ENCODE results near the gene PTPN6. TPM values are rescaled to one million over a fixed set of nuclear protein-coding genes. Genes with fewer than 3 reads are reported as not detected.

Gene PTPN6
- total RNA-seq, 2 donors from 2014 or later, result 35.7 to 68.0 TPM

DNA sequence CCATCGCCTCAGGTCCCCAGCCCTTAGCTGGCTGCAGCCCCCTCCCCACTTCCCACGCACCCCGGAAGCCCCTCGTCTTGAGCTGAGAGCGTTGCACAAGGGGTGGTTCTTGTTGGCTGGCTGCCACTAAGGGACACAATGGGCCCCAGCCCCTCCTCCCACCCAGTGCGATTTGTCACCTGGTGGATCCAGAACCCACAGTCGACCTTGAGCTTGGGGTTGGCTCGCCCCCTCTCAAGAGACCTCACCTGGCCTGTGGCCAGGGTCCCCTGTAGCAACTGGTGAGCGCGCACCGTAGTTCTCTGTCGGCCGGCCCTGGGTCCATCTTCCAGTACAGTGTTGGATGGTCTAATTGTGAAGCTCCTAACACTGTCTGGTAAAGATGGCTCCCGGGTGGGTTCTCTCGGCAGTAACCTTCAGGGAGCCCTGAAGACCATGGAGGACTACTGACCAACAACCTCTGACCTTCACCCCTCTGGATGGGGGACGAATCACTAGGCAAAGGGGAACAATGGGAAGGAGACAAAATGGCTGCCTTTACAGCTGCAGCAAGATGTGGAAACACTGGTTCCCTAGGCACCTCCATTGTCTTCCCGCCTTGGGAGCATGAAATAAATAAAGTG, 12.7 kb downstream of the PTPN6 start:
- H3K9me3 Mint-ChIP-seq, result no peaks in the 10 kb centered on the region
- TF ChIP-seq CTCF (conservative IDR thresholded peaks at IDR 0.05), result no peak
- H3K36me3 ChIP-seq (ENCODE audit: control insufficient read depth, insufficient read depth, low read length), result peaks cover 47% of the 10 kb centered on the region
- H3K9ac ChIP-seq (ENCODE audit: extremely low read depth, low read length, poor library complexity, severe bottlenecking), result no peak overlapping the region
- no peak overlapping the region for H3K4me3 ChIP-seq (ENCODE audit: low read length)
- H3K4me3 Mint-ChIP-seq, result peak overlapping the region; percentile 98
- H3K27me3 ChIP-seq (ENCODE audit: control insufficient read depth, insufficient read depth, low read length, poor library complexity, severe bottlenecking), result no peaks in the 10 kb centered on the region
- H3K27ac ChIP-seq (ENCODE audit: low read depth, low read length), result peak overlapping the region; percentile 1
- 91 to 99% methylated on average over 10 to 17 of the region's 17 CpGs for WGBS, 2 experiments (ENCODE audit: insufficient coverage in 1 of 2, insufficient read length in 1 of 2)
- H3K27ac Mint-ChIP-seq, result peak overlapping the region; percentile 99
- DNase-seq, result peak; percentile 74
- H3K4me1 ChIP-seq (ENCODE audit: control insufficient read depth, insufficient read depth, low read length), result peaks cover 4% of the 10 kb centered on the region
- H3K4me1 Mint-ChIP-seq, result peaks cover 56% of the 10 kb centered on the region
- H3K36me3 Mint-ChIP-seq (ENCODE audit: low read depth), result peaks cover 56% of the 10 kb centered on the region
- H3K9me3 ChIP-seq (ENCODE audit: control insufficient read depth, low read length), result no peaks in the 10 kb centered on the region
- no peaks in the 10 kb centered on the region for H3K27me3 Mint-ChIP-seq (ENCODE audit: insufficient read depth)

GRCh38 chr12:6964605-6965025, 13.5 kb downstream of the PTPN6 start:
- no peak overlapping the region for H3K9ac ChIP-seq (ENCODE audit: extremely low read depth, low read length, poor library complexity, severe bottlenecking)

GRCh38 chr12:6965026-6965661, 14.0 kb downstream of the PTPN6 start:
- TF ChIP-seq CTCF (conservative IDR thresholded peaks at IDR 0.05), result peak; percentile 100
- peak; percentile 98 for DNase-seq
- Histone ChIP-seq H3K9ac (ENCODE audit: extremely low read depth, low read length, poor library complexity, severe bottlenecking) (no peak overlapping the region), H3K27ac (ENCODE audit: low read depth, low read length) (peak overlapping the region; percentile 29), H3K9me3 (ENCODE audit: control insufficient read depth, low read length) (no peaks in the 10 kb centered on the region), H3K27me3 (ENCODE audit: control insufficient read depth, insufficient read depth, low read length, poor library complexity, severe bottlenecking) (no peaks in the 10 kb centered on the region), H3K36me3 (ENCODE audit: control insufficient read depth, insufficient read depth, low read length) (peaks cover 52% of the 10 kb centered on the region), H3K4me3 (ENCODE audit: low read length) (no peak overlapping the region), H3K4me1 (ENCODE audit: control insufficient read depth, insufficient read depth, low read length) (peaks cover 10% of the 10 kb centered on the region)
- Mint-ChIP-seq H3K27ac (peak overlapping the region; percentile 99), H3K9me3 (no peaks in the 10 kb centered on the region), H3K36me3 (ENCODE audit: low read depth) (peaks cover 58% of the 10 kb centered on the region), H3K27me3 (ENCODE audit: insufficient read depth) (no peaks in the 10 kb centered on the region), H3K4me3 (peak overlapping the region; percentile 98), H3K4me1 (peaks cover 63% of the 10 kb centered on the region)
- WGBS, 2 experiments (ENCODE audit: insufficient coverage in 1 of 2, insufficient read length in 1 of 2), result 55 to 59% methylated on average over 8 to 12 of the region's 12 CpGs

More at GRCh38 chr12:6964605-6965025, 13.5 kb downstream of the PTPN6 start:
- Histone ChIP-seq H3K9me3 (ENCODE audit: control insufficient read depth, low read length) (no peaks in the 10 kb centered on the region), H3K27ac (ENCODE audit: low read depth, low read length) (peak overlapping the region; percentile 29), H3K4me1 (ENCODE audit: control insufficient read depth, insufficient read depth, low read length) (peaks cover 10% of the 10 kb centered on the region), H3K36me3 (ENCODE audit: control insufficient read depth, insufficient read depth, low read length) (peaks cover 52% of the 10 kb centered on the region), H3K4me3 (ENCODE audit: low read length) (no peak overlapping the region), H3K27me3 (ENCODE audit: control insufficient read depth, insufficient read depth, low read length, poor library complexity, severe bottlenecking) (no peaks in the 10 kb centered on the region)
- Mint-ChIP-seq H3K4me3 (peak overlapping the region; percentile 98), H3K27ac (peak overlapping the region; percentile 99), H3K9me3 (no peaks in the 10 kb centered on the region), H3K4me1 (peaks cover 61% of the 10 kb centered on the region), H3K27me3 (ENCODE audit: insufficient read depth) (no peaks in the 10 kb centered on the region), H3K36me3 (ENCODE audit: low read depth) (peaks cover 57% of the 10 kb centered on the region)
- WGBS, 2 experiments (ENCODE audit: insufficient coverage in 1 of 2, insufficient read length in 1 of 2), result 86 to 89% methylated on average over 8 of the region's 8 CpGs
- TF ChIP-seq CTCF (conservative IDR thresholded peaks at IDR 0.05), result no peak
- no peak for DNase-seq

Data from endodermal cell (in vitro differentiated cells).